ENCODE results near the gene DGKA.

DNA sequence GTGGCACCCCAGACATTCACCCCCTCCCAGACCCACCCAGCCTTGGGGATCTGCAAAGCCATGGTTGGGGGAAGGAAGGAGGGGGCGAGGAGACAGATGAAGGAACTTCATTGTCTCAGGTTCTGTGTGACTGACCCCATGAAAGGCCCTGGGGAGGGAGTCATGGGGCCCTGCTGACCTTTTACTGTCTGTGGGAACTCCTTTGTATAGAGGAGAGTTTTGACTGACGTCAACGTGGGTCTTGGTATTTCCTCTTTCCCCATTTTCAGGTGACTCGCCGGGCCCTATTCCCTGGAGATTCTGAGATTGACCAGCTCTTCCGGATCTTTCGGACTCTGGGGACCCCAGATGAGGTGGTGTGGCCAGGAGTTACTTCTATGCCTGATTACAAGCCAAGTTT is 39.8 kb downstream of the DGKA start:
- TF ChIP-seq POLR2A (IDR thresholded peaks at IDR 0.05; ENCODE audit: low read depth, low read length) (no peak), POLR2AphosphoS5 (IDR thresholded peaks at IDR 0.05; ENCODE audit: low read depth, low read length) (no peak)

All from GM12892 (cell line).